ENCODE results near the gene RCN1. TPM values are rescaled to one million over a fixed set of nuclear protein-coding genes. Genes with fewer than 3 reads are reported as not detected.

The RCN1 gene
- total and polyA plus RNA-seq, 2 of the 8 experiments (the other 6 are each of a cell fraction or from before 2014, with no cell fraction given) = 45.1 to 123 TPM

- TF ChIP-seq RBBP5 (IDR thresholded peaks at IDR 0.05; ENCODE audit: borderline replicate concordance, low read depth, low read length) (peak; percentile 18; the same call in 1 of the 2 replicates), YY1 (IDR thresholded peaks at IDR 0.05; ENCODE audit: low read depth, low read length) (no peak), BRCA1 (IDR thresholded peaks at IDR 0.05; ENCODE audit: low read depth, low read length) (no peak), EGR1 (IDR thresholded peaks at IDR 0.05; ENCODE audit: borderline replicate concordance, low read depth, low read length) (0 out of 2 replicates have a peak, but pooled peaks have one; percentile 4), SIN3A (conservative IDR thresholded peaks at IDR 0.05 in 1 of 2, IDR thresholded peaks at IDR 0.05 in 1 of 2; ENCODE audit: low read depth in 1 of 2, low read length in 2 of 2) (peak in 1 of 2 experiments; percentile 49; a peak in 1 of 4 replicates), E2F6 (IDR thresholded peaks at IDR 0.05) (peak; percentile 29; the same call in 1 of the 2 replicates), CTBP2 (IDR thresholded peaks at IDR 0.05; ENCODE audit: borderline replicate concordance, insufficient read depth, insufficient read length, low read length) (no peak), TAF1 (IDR thresholded peaks at IDR 0.05; ENCODE audit: low read depth, low read length) (peak; percentile 73), KDM1A (IDR thresholded peaks at IDR 0.05; ENCODE audit: borderline replicate concordance, low read length) (no peak), ASH2L (IDR thresholded peaks at IDR 0.05; ENCODE audit: low read length) (peak; percentile 4), HDAC2 (IDR thresholded peaks at IDR 0.05; ENCODE audit: borderline replicate concordance in 1 of 2, low read depth in 2 of 2, low read length in 2 of 2) (0 out of 4 replicates have a peak, but pooled peaks of 1 of the 2 experiments have one; percentile 46), RXRA (IDR thresholded peaks at IDR 0.05; ENCODE audit: insufficient read depth, low read depth, low read length) (no peak), SP2 (IDR thresholded peaks at IDR 0.05; ENCODE audit: low read length) (no peak)
Observed at GRCh38 chr11:32090545-32091370, at the start of gene RCN1 (continued).

Measured in H1 (cell line).